Stimulated activated CD8-positive, alpha-beta memory T cell treated with anti-CD3 and anti-CD28 coated beads, Interleukin-15, amount 100 ng/mL, for 48 hours (primary cell): Measurements from ENCODE around the gene GATA5.
"Not testable (repeated sequence)": the region's sequence is repeated elsewhere in the genome, so short reads cannot be mapped to it uniquely, and the experiment has no call there.

ENCODE experiments used
- DNase-seq, 2 donors: peaks; one replicate each; pipeline ENCODE4 v3.0.0-alpha.2; 2020; ENCODE audit warnings: low read depth in 2 of 2

GATA5 gene

DNA sequence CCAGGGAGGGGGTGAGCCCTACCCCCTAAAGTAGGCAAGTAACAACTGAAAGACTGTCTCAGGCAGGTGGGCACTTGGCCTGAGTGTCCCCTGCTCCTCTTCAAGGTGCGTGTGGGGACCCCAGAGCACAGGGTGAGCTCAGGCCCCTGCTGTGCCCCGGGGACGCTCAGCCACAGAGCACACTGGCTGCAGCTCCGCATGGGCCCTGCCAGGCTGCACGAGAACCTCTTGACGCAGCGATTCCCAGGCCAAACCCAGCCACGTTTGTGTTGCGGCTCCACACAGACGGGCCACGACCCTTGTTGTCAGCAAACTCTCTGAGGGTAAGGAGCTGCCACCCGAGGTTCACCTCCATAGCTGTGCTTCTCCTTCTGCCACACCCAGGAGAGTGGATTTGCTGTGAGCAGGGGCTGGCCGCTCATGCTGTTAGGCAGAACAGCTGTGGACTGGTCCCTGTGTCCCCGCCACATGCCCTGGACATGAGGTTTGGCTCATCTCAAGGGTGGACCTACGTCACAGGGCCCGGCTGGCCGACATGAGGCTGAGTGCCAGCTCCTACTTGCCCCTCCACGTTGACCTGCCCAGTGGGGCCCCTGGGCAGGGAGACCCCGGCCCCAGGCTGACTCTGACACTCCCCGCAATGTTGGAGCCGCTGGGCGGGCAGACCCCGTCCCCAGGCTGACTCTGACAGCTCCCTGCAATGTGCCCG lies 29.7 kb upstream of the GATA5 start:
- DNase-seq, result no peak

DNA sequence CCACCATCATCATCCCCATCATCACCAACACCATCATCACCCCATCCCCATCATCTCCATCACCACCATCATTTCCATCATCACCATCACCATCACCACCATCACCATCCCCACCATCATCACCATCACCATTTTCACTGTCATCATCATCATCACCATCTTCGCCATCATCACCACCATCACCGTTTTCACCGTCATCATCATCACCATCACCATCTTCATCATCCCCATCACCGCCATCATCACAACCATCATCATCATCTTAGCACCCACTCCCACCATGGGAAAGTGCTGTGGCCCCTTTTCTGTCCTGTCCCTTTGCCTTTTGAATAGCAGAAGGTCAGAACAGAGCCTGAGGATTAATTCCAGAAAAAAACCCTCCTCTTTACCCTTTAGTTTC lies 28.5 kb upstream of the GATA5 start:
- DNase-seq, result no peak

DNA sequence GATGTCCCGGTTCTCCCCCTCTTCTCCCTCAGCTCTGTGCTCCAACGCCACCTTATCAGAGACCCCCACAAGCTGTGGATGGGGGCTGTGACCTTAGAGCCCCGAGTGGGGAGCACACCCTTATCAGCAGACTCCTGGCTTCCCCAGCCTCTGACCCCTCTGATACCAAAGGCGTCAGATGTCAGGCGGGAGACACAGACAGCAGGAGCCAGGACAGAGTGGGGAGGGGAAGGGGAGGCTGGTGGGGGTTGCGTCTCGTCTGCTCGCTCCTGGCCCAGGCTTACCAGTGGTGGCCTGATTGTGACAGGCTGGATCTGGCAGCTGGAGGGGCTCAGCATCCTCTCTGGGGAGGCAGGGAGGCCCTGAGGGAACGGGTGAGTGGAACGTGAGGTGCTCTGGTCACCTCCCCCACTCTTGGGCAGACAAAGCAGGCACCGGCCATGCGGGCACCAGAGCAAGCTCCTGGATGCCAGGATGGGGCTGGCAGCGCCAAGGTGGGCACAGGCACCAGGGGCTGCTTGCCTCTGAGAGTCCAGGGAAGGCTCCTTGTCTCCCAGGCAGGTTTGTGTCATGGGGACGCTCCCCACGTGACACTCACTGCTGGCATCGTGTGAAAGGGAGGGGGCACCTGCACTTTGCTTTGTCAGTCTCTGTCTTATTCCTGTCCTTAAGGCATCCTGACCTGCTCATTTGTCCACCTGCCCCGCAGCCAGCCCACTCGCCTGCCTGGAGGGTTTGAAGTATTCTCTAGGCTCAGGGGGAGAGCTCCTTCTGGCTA lies 27.8 kb upstream of the GATA5 start:
- no peak for DNase-seq

DNA sequence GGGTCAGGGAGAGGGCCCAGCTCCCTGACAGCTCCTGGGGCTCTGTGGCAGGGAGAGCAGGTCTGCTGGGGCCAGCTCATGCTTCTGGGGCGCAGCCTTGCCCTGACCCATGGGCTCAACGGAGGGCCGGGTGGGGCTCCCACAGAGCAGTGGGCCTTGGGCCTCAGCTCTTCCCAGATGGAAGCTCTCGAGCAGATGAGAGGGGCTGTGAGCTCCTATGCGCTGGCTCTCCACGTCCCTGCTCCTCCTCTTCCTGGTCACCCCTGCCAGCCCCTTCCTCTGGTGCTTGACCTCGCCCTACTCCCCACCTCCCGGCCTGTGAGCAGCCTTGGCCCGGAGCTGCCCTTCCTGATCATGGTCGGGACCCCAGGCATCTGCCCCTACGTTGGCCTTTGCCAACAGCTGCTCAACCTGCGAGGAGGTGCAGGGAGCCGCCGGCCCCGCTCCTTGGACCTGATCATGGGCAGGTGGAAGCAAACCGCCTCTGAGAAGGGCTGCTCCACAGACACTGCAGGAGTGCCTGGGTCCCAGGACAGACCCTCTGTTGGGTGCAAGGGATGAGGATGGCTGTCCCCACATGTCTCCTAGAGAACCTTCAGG lies 26.8 kb upstream of the GATA5 start:
- DNase-seq, result no peak

DNA sequence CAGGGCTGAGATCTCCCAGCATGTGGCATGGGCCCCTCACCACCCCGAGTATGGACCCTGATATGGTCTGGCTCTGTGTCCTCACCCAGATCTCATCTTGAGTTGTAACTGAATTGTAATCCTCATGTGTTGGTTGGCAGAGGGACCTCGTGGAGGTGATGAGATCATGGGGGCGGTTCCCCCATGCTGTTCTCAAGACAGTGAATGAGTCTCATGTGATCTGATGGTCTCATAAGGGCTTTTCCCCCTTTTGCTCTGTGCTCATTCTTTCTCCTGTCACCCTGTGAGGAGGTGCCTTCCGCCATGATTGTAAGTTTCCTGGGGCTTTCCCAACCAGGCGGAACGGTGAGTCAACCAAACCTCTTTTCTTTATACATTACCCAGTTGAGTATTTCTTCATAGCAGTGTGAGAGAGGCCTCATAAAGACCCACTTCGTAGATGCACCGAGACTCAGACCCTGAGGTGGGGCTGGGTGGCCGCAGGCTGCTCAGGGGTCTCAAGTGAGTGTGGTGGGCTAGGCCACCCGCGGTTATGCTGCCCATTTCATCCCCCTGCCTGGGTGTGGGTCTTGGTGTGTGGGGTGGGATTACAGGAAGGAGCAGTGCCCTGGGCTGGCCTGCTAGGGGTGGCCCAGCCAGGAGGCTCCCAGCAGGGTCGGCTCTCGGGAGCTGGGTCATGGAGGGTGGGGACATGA lies 26.2 kb upstream of the GATA5 start:
- DNase-seq, result peak; percentile 67 to 76

DNA sequence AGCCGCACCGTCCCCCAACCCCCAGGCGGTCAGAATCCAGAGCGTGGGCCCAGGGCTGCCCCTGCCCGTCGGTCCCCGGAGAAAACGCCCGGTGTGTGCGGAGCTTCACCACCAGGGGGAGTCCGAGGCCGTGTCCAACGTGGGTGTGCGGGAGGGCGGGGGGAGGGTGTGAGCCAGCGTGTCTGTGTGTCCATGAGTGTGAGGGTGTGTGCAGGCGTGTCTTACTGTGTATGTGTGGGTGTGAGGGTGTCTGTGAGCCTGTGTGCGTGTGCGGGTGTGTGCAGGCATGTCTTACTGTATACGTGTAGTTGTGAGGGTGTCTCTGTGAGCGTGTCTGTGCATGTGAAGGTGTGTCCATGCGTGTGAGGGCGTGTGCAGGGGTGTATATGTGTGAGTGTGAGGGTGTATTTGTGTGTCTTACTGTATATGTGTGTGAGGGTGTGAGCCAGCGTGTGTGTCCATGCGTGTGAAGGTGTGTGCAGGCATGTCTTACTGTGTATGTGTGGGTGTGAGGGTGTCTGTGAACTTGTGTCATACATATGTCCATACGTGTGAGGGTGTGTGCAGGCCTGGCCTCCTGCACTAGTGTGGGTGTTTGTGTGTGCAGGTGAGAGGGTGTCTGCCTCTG lies 24.6 kb upstream of the GATA5 start:
- DNase-seq, result peak; percentile 55

DNA sequence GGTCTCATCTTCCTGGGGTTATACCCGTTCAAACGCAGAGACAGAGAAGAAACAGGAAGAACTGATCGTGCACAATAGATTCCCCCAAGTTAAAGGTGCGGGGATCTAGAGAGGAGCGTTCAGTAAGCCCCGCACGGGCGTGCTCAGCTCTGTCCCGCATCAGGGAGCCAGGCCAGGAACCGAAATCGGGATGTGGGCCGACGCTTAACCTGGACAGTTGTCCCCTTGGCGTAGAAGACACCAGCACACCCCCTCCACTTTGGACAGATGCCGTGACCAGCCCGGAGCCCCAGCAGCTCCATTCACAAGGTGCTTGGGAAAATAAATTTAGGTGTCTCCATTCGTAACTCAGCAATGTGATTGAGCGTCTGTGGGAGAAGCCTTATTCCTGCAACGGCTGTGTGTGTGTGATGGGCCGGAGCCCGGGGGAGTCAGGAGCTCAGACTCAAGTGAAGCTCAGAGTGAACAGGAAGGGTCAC lies 24.0 kb upstream of the GATA5 start:
- no peak for DNase-seq

DNA sequence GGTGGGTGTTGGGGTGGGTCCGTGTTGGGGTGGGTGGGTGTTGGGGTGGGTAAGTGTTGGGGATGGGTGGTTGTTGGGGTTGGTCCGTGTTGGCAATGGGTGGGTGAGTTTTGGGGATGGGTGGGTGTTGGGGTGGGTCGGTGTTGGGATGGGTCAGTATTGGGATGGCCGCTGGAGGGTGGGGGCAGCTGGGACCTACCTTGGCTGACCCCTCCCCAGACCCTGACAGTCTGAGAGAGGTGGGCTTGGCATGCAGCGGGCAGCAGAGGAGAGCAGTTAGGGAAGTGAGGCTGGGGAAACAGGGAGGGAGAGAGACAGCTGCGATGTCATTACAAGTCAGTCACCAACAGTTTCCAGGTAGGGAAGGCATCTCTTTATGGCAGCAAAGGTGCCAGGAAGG lies 23.1 kb upstream of the GATA5 start:
- no peak for DNase-seq

DNA sequence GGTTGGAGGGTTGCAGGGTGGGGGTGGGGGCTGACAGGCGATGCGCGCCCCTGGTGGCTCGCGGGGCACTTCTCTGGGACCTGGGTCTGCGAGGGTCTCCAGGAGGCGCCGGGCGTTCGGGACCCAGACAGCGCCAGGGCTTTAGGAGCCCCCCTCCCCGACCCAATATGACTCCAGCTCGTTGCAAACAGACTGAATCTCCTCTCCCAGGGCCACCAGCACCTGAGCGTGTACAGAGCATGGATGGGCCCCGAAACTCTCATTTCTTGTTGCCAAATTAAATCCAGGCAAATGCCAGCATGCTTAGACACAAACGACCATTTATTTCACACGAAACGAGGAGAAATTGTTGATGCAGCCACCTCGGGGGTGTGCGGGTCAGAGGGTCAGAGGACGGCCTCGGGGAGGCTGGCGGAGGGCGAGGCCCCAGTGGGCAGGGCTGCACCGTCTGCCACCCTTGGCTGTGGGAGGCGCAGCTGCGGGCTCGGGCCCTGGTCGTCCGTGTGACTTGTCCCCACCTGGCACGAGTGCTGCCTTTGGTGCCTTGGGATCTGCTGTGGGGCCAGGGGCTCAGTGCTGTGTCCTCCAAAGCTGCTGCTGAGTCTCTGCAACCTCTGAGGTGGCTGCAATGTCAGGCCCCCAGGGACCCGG lies 20.9 kb upstream of the GATA5 start:
- DNase-seq, result no peak

DNA sequence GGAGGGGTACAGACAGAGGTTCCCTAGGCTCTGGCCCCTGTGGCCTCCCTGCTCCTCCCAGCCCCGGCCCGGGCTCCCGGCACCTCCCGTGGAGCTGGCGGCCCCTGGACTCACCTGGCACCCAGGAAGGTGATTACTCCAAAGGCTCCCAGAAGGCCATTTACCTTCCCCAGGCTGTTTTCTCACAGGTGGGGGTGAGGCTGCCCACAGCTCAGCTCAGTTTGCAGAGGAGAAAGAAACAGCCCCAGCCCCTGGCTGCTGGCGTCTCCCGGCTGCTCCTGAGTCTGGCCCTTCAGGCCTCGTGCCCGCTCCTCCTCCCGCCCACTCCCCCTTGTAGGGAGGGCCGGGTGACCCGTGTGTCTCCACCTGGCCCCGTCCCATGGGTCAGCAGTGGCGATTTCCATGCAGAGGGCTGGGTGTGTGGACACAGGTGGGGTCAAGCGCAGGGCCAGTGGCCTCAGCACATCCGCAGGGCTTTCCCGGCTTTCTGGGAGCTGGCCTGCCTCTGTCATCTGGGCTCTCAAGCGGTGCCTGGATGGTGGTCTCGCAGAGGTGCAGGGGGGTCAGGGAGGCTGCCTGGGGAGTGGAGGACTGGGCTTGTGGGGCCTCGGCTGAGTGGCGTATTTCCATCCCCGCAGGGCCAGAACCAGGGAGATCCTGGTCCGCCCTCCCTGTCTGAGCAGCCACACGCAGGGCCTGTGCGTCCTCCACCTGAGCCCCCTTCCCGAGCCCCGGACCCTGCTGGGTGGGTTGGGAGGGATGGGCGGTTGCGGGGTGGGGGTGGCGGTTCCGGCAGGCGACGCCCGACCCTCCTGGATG lies 20.2 kb upstream of the GATA5 start:
- DNase-seq, result no peak

DNA sequence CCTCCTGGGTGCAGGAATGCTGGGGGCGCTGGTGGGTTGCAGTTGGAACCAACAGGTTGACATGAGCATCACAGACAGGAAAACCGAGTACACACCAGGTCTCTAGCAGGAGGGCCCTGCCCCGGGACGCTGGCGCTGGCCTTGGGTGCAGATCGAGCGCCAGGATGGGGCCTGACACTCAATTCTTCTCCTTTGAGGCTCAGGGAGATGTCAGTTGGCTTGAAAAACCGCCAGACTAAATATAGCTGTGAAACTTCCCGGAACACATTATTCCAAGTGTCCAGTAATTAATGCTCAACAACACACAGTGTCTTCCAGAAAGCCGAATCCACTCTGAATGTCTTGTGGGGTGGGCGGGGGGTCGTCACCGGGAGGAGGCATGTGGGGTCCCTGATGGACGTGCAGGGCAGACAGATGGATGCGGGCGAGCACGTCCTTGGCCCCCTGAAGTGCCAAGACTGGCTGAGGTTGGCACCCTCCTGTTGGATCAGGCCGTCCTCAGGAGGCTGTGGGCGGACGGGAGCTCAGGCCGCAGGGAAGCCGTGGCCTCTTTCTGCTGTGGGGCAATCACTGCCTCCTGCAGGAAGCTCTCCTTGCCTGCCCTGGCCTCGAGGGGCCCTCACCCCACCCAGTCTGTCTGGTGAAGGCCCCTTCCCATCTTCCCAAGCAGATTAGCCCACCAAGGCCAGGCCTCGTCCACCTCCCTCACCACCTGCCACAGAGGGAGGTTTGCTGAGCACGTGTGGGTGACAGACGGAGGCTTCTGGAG lies 19.4 kb upstream of the GATA5 start:
- no peak for DNase-seq

DNA sequence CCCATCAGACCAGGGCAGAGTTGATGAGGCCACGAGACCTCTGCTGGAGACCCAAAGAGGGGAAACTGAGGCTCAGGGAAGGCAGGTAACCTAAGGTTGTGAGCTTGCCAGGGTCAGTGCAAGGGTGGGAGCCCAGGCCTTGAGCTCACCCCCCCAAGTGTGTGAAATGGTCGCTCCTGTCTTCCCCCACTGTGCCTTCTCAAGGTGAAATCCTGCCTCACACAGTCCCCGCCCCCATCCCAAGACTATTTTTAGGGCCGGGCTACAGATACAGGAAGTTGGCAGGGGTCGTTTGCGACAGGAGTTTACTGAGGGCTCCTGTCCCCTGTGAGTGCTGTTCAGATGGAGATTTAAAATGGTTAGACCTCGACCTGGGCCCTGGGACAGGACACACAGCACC lies 18.7 kb upstream of the GATA5 start:
- DNase-seq, result no peak

DNA sequence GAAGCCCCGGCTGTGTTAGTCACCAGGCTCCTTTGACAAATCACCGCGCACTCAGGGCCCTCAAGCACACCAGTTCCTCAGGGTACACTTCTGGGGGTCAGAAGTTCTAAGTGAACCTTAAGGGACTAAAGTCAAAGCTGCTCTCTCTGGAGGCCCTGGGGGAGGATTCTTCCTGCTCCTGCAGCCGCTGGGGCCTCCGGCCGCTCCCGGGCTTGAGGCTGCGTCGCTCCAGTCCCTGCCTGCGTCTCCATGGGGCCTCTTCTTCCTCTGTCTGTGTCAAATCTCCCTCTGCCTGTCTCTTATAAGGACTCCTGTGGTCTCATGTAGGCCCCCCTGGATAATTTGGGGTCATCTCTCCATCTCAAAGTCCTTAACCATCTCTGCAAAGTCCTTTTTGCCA lies 18.1 kb upstream of the GATA5 start:
- DNase-seq, result no peak

DNA sequence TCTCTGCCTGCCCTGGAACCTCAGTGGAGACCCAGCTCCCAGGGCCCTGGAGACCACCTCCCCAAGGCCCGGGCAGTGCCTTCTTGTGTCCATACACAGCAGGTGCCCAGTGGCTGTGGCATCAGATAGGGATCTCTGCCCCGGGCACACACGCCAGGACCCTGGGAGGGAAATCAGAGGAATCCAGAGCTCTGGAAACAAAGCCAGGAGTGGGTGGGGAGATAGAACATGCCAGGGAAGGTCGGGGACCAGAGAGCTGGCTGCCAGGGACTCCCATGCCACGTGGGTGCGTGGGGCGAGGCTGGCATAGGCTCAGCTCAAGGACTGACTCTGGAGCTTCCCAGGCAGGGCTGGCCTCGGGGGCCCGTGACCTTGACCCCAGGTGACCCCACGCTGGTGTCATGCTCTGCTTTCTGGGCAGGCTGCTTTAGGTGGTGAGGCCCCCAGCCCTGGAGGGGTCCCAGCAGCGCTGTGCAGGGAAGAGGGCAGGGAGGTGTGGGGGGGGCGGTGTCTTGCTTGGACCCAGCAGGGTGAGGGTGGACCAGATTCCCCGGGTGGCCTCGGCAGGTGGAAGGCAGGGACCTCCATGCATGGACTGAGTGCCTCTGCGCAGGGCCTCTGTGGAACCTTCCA lies 17.6 kb upstream of the GATA5 start:
- DNase-seq, result no peak

DNA sequence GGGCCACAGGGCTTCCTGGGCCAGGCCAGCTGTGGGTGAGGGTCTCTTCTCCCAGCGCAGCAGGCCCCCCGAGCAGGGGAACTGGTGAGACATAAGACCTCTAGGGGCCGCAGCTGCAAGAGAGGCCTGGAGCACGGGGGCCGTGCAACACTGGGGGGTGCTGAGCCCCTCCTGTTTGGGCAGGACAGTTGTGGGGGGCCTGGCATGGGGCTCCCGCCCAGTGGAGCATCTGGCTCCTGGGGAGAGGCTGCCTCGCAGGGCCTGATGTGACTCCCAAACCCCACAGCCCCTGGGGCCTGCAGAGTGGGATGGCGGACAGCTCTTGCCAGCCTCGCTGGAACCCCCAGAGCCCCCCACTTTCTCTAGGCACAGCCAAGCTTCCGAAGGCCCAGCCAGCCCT lies 16.9 kb upstream of the GATA5 start:
- no peak for DNase-seq

DNA sequence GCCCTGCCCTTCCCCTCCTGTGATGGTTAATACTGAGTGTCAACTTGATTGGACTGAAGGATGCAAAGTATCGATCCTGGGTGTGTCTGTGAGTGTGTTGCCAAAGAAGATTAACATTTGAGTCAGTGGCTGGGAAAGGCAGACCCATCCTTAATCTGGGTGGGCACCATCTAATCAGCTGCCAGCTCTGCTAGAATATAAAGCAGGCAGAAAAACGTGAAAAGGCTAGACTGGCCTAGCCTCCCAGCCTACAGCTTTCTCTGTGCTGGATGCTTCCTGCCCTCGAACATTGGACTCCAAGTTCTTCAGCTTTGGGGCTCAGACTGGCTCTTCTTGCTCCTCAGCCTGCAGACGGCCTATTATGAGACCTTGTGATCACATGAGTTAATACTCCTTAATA lies 15.0 kb upstream of the GATA5 start:
- not testable (repeated sequence) for DNase-seq

DNA sequence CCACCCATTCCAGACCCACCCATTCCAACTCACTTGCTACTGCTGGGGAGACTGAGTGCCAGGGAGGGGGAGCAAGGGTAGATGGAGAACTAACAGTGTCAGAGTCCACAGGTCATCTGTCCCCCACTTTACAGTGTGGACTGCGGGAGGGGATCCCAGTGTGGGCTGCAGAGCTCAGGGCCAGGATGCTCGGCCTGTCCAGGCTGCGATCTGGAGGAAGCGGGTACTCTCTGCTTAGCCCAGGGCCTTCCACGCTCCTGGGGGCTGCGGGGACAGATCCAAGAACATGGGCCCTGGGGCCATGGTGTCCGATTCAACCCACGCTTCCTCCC lies 14.1 kb upstream of the GATA5 start:
- DNase-seq, result no peak

DNA sequence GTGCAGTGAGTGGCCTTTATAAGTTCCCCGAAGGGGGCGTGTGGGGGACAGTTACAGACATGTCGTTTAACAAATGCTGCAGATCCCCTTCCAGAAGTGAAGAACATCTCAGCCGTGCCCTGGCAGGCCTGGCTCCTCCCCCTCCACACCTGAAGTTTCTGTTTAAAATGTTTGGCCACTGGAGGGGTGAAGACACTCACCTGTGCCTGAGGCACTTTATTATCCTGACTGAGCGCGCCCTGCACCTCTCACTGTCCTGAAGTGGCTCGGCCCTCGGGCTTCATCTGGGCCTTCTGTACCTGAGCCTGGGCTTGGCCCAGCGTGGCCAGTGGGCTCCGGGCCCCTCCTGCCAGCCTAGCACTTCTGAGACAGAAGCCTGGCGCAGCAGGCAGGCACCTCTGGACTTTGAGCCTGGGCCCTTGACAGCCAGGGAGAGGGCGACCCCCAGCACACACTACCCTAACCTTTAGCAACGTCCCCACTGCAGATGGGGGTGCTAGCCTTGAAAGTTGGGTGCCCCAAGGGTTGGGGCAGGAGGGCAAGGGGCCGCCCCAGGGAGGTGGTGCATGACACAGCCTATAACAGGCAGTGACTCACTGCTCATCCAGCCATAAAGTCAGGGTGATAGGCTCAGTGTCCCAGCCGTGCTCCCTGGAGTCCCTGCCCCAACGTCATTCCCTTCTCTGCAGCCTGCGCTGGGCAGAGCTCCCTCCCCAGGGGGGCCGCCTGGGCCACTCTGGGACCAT lies 13.6 kb upstream of the GATA5 start:
- no peak for DNase-seq

DNA sequence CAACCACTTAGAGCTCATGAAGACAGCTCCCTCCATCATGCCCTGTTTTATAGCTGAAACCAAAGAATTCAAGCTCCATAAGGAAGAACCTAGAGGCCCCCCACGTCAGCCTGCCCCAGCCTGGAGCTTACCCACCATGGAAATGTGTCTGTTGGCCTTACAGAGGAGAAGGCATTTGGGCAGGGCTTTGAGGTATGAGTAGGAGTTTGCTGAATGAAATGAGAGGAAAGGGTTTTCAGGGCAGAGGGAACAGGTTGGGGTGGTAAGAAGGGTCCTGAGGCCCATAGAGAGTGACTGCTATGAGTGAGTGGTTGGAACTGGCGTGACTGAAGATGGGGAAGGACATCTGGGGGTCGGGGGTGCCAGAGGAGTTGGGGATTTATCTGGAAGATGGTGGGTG lies 12.7 kb upstream of the GATA5 start:
- no peak for DNase-seq
